ENCODE measurements around the gene NDUFB1. TPM values are rescaled to one million over a fixed set of nuclear protein-coding genes. Genes with fewer than 3 reads are reported as not detected.

NDUFB1 gene
- total and polyA plus RNA-seq, 7 donors, result 374 to 1,626 (median 652) TPM

GRCh38 chr14:92121207-92121669 is 268 bp downstream of the NDUFB1 start:
- 0% methylated on average over 36 of the region's 36 CpGs for WGBS, 2 donors
- H3K4me1 ChIP-seq, result peaks cover 0 to 59% (median 34%) of the 10 kb centered on the region in 4 donors
- peaks cover 0 to 36% (median 0%) of the 10 kb centered on the region in 4 donors for H3K36me3 ChIP-seq
- H3K27me3 ChIP-seq, result no peaks in the 10 kb centered on the region
- TF ChIP-seq CTCF (IDR thresholded peaks at IDR 0.05) (no peak), POLR2AphosphoS5 (IDR thresholded peaks at IDR 0.05) (no peak), POLR2A (IDR thresholded peaks at IDR 0.05) (no peak), EP300 (IDR thresholded peaks at IDR 0.05) (no peak)
- DNase-seq, result peak; percentile 73
- H3K9me3 ChIP-seq, result no peaks in the 10 kb centered on the region
- intact Hi-C loops (cut with DNase I), result loop anchor here (2.0 to 5.0 kb wide), 4 partner anchors 14 to 671 kb away; partner anchors contain the start of genes ATXN3, GOLGA5 and TRIP11
- H3K27ac ChIP-seq, result peak overlapping the region; percentile 91 to 95 (median 93)
- peak overlapping the region; percentile 73 to 94 (median 86) for H3K4me3 ChIP-seq

- WGBS, 2 donors, result 83 to 85% methylated on average over 5 of the region's 5 CpGs
- Histone ChIP-seq H3K4me1 (peaks cover 0 to 13% (median 9%) of the 10 kb centered on the region in 4 donors), H3K9me3 (no peaks in the 10 kb centered on the region), H3K4me3 (no peak overlapping the region), H3K27me3 (no peaks in the 10 kb centered on the region), H3K36me3 (peaks cover 0 to 1% (median 0%) of the 10 kb centered on the region in 4 donors), H3K27ac (no peak overlapping the region)
- no peak for DNase-seq
- intact Hi-C loops (cut with DNase I), result loop anchor here (5.0 to 10.0 kb wide), 2 partner anchors 493 to 605 kb away; no protein-coding TSS in a partner anchor
- no peak for TF ChIP-seq POLR2A (IDR thresholded peaks at IDR 0.05)
- TF ChIP-seq POLR2AphosphoS5 (IDR thresholded peaks at IDR 0.05), result no peak
- no peak for TF ChIP-seq EP300 (IDR thresholded peaks at IDR 0.05)
- TF ChIP-seq CTCF (IDR thresholded peaks at IDR 0.05), result no peak
Measured at GRCh38 chr14:92109490-92109889, 12.0 kb downstream of the NDUFB1 start.

- H3K4me1 ChIP-seq, result peaks cover 0 to 22% (median 17%) of the 10 kb centered on the region in 4 donors
- TF ChIP-seq EP300 (IDR thresholded peaks at IDR 0.05), result no peak
- no peak for TF ChIP-seq POLR2A (IDR thresholded peaks at IDR 0.05)
- no peak for TF ChIP-seq CTCF (IDR thresholded peaks at IDR 0.05)
- no peak for TF ChIP-seq POLR2AphosphoS5 (IDR thresholded peaks at IDR 0.05)
- WGBS, 2 donors, result 30 to 41% methylated on average over 11 of the region's 11 CpGs
- no peaks in the 10 kb centered on the region for H3K27me3 ChIP-seq
- intact Hi-C loops (cut with DNase I), result loop anchor here (5.0 to 10.0 kb wide), 2 partner anchors 494 to 604 kb away; no protein-coding TSS in a partner anchor
- H3K27ac ChIP-seq, result no peak overlapping the region
- no peaks in the 10 kb centered on the region for H3K36me3 ChIP-seq
- no peaks in the 10 kb centered on the region for H3K9me3 ChIP-seq
- no peak for DNase-seq
- H3K4me3 ChIP-seq, result no peak overlapping the region
Measured at GRCh38 chr14:92108345-92109254, 12.9 kb downstream of the NDUFB1 start.

GRCh38 chr14:92106143-92106926 is 15.2 kb downstream of the NDUFB1 start, which contains the start of gene ATXN3:
Gene ATXN3, minus strand, starts transcription at chr14:92106582. Its CDS starts 30 bp downstream, at chr14:92106552.
- intact Hi-C loops (cut with DNase I), result loop anchor here (2.0 to 10.0 kb wide), 4 partner anchors 14 to 602 kb away; partner anchors contain the start of genes CPSF2, NDUFB1 and TRIP11
- 1% methylated on average over 66 of the region's 66 CpGs for WGBS, 2 donors

More at GRCh38 chr14:92106143-92106926, 15.2 kb downstream of the NDUFB1 start, which contains the start of gene ATXN3:
- Histone ChIP-seq H3K27me3 (no peaks in the 10 kb centered on the region), H3K4me1 (peaks cover 0 to 33% (median 30%) of the 10 kb centered on the region in 4 donors), H3K9me3 (no peaks in the 10 kb centered on the region), H3K36me3 (no peaks in the 10 kb centered on the region), H3K27ac (peak within 1 kb of the TSS; percentile 96 to 99 (median 97)), H3K4me3 (peak within 1 kb of the TSS; percentile 78 to 96 (median 88))
- peak; percentile 99 for DNase-seq
- TF ChIP-seq CTCF (IDR thresholded peaks at IDR 0.05) (peak; percentile 42 to 80 (median 66)), EP300 (IDR thresholded peaks at IDR 0.05) (peak in 1 of 4 donors; percentile 42), POLR2A (IDR thresholded peaks at IDR 0.05) (peak in 1 of 2 donors; percentile 53), POLR2AphosphoS5 (IDR thresholded peaks at IDR 0.05) (peak; percentile 44 to 89 (median 80))
